A673 (cell line): Measurements from ENCODE around the gene MPPED2. TPM values are rescaled to one million over a fixed set of nuclear protein-coding genes. Genes with fewer than 3 reads are reported as not detected.

Experiments
- BruUV-seq: library from RNA; stranded (reverse); fragments of 400-500 nt; replicated peaks from 2 replicates; lab custom pipeline; 2021; lab: Mats Ljungman, UMichigan
- CTCF ChIA-PET: fragments of 300-600 bp; sonication (Branson Sonifier 250); formaldehyde crosslinking; loops from one replicate; lab custom pipeline; 2022; ENCODE audit warnings: antibody characterized with exemption; lab: Charles Lee
- POLR2A ChIA-PET: fragments of 300-600 bp; sonication (Branson Sonifier 250); formaldehyde crosslinking; loops from one replicate; lab custom pipeline; 2022; ENCODE audit warnings: antibody characterized with exemption; ENCODE audit not compliant: low non-redundant PET; lab: Charles Lee
- DNase-seq: peaks from one replicate; pipeline ENCODE4 v3.0.0-alpha.2; 2015; ENCODE audit warnings: low spot score
- H3K27ac ChIP-seq: fragments of 200-600 bp; sonication (generic); 2 replicates; pipeline ENCODE4 v1.5.1; 2016; ENCODE audit warnings: mixed run types, low read depth, mild to moderate bottlenecking, mixed read lengths, antibody characterized with exemption, low read length; ENCODE audit not compliant: poor library complexity, severe bottlenecking
- H3K27me3 ChIP-seq: fragments of 200-600 bp; sonication (generic); replicated peaks from 2 replicates; pipeline ENCODE4 v1.6.1; 2017; ENCODE audit warnings: mixed run types, low read depth, mild to moderate bottlenecking, mixed read lengths, antibody characterized with exemption, low read length; ENCODE audit not compliant: insufficient read depth, poor library complexity
- H3K36me3 ChIP-seq: fragments of 200-600 bp; sonication (generic); 2 replicates; pipeline ENCODE4 v1.6.1; 2016; ENCODE audit warnings: mixed run types, mild to moderate bottlenecking, mixed read lengths, antibody characterized with exemption, low read length; ENCODE audit not compliant: insufficient read depth, poor library complexity, severe bottlenecking
- H3K4me1 ChIP-seq: fragments of 200-600 bp; sonication (generic); 2 replicates; pipeline ENCODE4 v1.6.1; 2017; ENCODE audit warnings: mixed run types, mild to moderate bottlenecking, mixed read lengths, antibody characterized with exemption, low read length; ENCODE audit not compliant: insufficient read depth, poor library complexity, severe bottlenecking
- H3K4me3 ChIP-seq: fragments of 200-600 bp; sonication (generic); 2 replicates; pipeline ENCODE4 v1.5.1; 2016; ENCODE audit warnings: low read depth, mixed run types, mild to moderate bottlenecking, mixed read lengths, low read length; ENCODE audit not compliant: poor library complexity, severe bottlenecking
- H3K9me3 ChIP-seq: fragments of 200-600 bp; sonication (generic); 2 replicates; pipeline ENCODE4 v1.6.1; 2016; ENCODE audit warnings: mixed run types, low read depth, mild to moderate bottlenecking, mixed read lengths, antibody characterized with exemption, low read length; ENCODE audit not compliant: poor library complexity, severe bottlenecking
- EZH2 ChIP-seq: fragments of 200-600 bp; sonication (generic); IDR thresholded peaks from 2 replicates; pipeline ENCODE4 v1.6.1; 2017; ENCODE audit warnings: borderline replicate concordance, low read depth, mild to moderate bottlenecking, mixed read lengths, antibody characterized with exemption, low read length; ENCODE audit not compliant: poor library complexity, severe bottlenecking
- intact Hi-C: fragments of 100-400 bp; cut with micrococcal nuclease; formaldehyde crosslinking; loops from one replicate; pipeline ENCODE4 v1.10.0; 2022; ENCODE audit not compliant: unreplicated experiment
- total RNA-seq: library from RNA; stranded (reverse); gene quantifications from 2 replicates; pipeline ENCODE4 v1.2.3, GENCODE V29; 2021
- TF ChIP-seq, protein P1 (sequence below): fragments of 300-800, 200-600 bp; sonication (generic); conservative IDR thresholded peaks from 2 replicates; pipeline ENCODE4 v1.5.1; 2017; ENCODE audit warnings: low read depth, mild to moderate bottlenecking, antibody characterized with exemption, low read length, moderate library complexity, mixed read lengths

The MPPED2 gene
- total RNA-seq, 1 experiment from 2014 or later, result 2.0 TPM

GRCh38 chr11:30360741-30361140 lies 225.4 kb downstream of the MPPED2 start:
- CTCF ChIA-PET, result no interaction called here
- H3K9me3 ChIP-seq, result no peaks in the 10 kb centered on the region

More at GRCh38 chr11:30360741-30361140, 225.4 kb downstream of the MPPED2 start:
- intact Hi-C loops, result no loop called here
- Histone ChIP-seq H3K27me3 (no peaks in the 10 kb centered on the region), H3K36me3 (no peaks in the 10 kb centered on the region), H3K4me1 (no peaks in the 10 kb centered on the region), H3K27ac (no peak overlapping the region), H3K4me3 (no peak overlapping the region)
- POLR2A ChIA-PET, result no interaction called here
- no TSS peak for BruUV-seq
- no peak for DNase-seq
- TF ChIP-seq, protein P1, sequence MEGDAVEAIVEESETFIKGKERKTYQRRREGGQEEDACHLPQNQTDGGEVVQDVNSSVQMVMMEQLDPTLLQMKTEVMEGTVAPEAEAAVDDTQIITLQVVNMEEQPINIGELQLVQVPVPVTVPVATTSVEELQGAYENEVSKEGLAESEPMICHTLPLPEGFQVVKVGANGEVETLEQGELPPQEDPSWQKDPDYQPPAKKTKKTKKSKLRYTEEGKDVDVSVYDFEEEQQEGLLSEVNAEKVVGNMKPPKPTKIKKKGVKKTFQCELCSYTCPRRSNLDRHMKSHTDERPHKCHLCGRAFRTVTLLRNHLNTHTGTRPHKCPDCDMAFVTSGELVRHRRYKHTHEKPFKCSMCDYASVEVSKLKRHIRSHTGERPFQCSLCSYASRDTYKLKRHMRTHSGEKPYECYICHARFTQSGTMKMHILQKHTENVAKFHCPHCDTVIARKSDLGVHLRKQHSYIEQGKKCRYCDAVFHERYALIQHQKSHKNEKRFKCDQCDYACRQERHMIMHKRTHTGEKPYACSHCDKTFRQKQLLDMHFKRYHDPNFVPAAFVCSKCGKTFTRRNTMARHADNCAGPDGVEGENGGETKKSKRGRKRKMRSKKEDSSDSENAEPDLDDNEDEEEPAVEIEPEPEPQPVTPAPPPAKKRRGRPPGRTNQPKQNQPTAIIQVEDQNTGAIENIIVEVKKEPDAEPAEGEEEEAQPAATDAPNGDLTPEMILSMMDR, result no peak
- no peak for TF ChIP-seq EZH2
